ENCODE results near the gene PADI1. TPM values are rescaled to one million over a fixed set of nuclear protein-coding genes. Genes with fewer than 3 reads are reported as not detected.

Gene PADI1
- total RNA-seq, 1 donor from 2014 or later, result not detected

DNA sequence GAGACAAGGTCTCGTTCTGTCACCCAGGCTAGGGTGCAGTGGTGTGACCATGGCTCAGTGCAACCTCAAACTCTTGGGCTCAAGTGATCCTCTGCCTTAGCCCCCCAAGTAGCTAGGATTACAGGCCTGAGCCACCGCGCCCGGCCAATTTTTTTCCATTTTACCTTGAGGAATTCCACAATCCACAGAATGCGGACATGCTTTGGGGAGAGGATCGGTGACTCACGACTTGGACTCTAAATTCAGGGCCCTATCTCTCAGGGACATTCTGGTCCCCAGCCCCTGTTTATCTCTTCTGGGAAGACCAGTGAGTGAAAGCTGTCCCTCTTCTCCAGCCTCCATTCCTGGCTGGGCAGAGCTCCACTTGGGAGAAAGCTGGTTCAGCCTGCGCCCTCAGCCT is 5.2 kb downstream of the PADI1 start:
- Mint-ChIP-seq H3K4me3 (ENCODE audit: low read depth) (no peak overlapping the region), H3K4me1 (ENCODE audit: low read depth) (peaks cover 11% of the 10 kb centered on the region), H3K27me3 (peaks cover 22% of the 10 kb centered on the region), H3K9me3 (ENCODE audit: low read depth) (no peaks in the 10 kb centered on the region), H3K27ac (no peak overlapping the region), H3K36me3 (ENCODE audit: insufficient read depth) (no peaks in the 10 kb centered on the region)
- DNase-seq (ENCODE audit: low spot score, unreplicated experiment), result no peak
- TF ChIP-seq, protein P1, sequence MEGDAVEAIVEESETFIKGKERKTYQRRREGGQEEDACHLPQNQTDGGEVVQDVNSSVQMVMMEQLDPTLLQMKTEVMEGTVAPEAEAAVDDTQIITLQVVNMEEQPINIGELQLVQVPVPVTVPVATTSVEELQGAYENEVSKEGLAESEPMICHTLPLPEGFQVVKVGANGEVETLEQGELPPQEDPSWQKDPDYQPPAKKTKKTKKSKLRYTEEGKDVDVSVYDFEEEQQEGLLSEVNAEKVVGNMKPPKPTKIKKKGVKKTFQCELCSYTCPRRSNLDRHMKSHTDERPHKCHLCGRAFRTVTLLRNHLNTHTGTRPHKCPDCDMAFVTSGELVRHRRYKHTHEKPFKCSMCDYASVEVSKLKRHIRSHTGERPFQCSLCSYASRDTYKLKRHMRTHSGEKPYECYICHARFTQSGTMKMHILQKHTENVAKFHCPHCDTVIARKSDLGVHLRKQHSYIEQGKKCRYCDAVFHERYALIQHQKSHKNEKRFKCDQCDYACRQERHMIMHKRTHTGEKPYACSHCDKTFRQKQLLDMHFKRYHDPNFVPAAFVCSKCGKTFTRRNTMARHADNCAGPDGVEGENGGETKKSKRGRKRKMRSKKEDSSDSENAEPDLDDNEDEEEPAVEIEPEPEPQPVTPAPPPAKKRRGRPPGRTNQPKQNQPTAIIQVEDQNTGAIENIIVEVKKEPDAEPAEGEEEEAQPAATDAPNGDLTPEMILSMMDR (IDR thresholded peaks at IDR 0.05; ENCODE audit: unreplicated experiment), result no peak

DNA sequence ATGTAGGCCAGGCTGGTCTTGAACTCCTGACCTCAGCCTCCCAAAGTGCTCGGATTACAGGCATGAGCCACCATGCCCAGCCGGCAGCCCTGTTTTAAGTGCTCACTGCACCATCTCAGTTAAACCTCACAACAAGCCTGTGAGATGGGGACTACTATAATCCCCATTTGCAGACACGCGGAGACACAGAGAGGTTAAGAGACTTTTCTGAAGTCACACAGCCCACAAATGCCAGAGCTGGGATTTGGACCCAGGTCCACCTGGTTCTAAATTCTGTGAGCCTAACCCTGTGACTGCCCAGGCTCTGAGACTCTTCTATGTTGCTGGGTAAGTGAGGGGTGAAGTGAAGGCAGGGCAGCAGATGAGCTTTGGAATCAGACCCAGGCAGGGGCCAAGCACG is 6.4 kb downstream of the PADI1 start:
- Mint-ChIP-seq H3K4me3 (ENCODE audit: low read depth) (no peak overlapping the region), H3K4me1 (ENCODE audit: low read depth) (peaks cover 11% of the 10 kb centered on the region), H3K9me3 (ENCODE audit: low read depth) (no peaks in the 10 kb centered on the region), H3K27ac (no peak overlapping the region), H3K36me3 (ENCODE audit: insufficient read depth) (no peaks in the 10 kb centered on the region), H3K27me3 (peaks cover 29% of the 10 kb centered on the region)
- DNase-seq (ENCODE audit: low spot score, unreplicated experiment), result no peak
- TF ChIP-seq, protein P1 (IDR thresholded peaks at IDR 0.05; ENCODE audit: unreplicated experiment), result no peak

DNA sequence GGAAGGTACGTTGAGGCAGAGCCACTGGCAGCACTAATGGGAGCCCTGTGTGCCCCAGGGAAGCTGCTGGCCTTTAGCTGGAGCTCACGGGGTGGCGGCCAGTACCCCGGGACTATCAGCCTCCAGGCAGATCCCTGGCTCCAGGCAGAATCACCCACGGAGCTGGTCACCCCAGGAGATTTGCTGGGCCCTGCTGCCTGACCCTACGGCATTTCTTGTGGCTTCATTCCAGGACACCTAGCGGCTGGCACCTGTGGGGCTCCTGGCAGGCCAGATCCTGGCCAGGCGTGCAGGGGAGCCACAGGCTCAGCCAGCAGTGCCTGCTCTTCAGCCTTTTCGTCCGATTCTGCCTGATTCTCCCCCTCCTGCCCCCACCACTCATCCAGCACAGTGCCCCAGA is 7.1 kb downstream of the PADI1 start:
- Mint-ChIP-seq H3K4me3 (ENCODE audit: low read depth) (no peak overlapping the region), H3K36me3 (ENCODE audit: insufficient read depth) (no peaks in the 10 kb centered on the region), H3K27ac (no peak overlapping the region), H3K27me3 (peaks cover 29% of the 10 kb centered on the region), H3K4me1 (ENCODE audit: low read depth) (peaks cover 11% of the 10 kb centered on the region), H3K9me3 (ENCODE audit: low read depth) (no peaks in the 10 kb centered on the region)
- no peak for DNase-seq (ENCODE audit: low spot score, unreplicated experiment)
- TF ChIP-seq, protein P1 (IDR thresholded peaks at IDR 0.05; ENCODE audit: unreplicated experiment), result no peak

DNA sequence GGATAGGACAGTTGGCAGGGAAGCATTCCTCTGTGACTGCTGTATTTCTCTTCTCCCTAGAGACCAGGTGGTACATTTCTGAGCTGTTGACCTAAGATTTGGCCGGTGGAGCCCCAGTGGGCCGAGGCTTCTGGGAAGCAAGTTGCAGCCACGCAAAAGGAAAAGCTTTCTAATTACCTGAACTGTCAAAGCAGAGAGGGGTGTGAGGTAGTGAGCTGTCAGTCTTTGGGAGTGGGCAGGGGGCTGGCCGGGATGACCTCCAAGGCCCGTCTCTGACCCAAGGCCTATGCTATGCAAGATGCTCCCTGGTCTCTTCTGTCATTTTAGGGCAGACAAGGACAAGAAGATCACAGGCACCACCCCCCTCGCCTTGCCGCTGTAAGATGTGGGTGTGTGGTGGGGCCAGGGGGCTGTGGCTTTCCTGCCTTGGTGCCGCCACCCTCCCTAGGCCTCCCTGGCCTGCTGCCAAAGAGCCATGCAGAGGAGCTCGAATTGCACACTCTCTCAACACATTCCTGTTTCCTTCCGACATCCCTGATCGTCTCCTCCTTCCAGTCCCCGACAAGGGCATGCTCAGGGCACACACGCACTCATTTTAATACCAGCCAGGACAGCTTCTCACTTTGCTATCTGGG is 7.7 kb downstream of the PADI1 start:
- TF ChIP-seq, protein P1 (IDR thresholded peaks at IDR 0.05; ENCODE audit: unreplicated experiment), result no peak
- no peak for DNase-seq (ENCODE audit: low spot score, unreplicated experiment)

DNA sequence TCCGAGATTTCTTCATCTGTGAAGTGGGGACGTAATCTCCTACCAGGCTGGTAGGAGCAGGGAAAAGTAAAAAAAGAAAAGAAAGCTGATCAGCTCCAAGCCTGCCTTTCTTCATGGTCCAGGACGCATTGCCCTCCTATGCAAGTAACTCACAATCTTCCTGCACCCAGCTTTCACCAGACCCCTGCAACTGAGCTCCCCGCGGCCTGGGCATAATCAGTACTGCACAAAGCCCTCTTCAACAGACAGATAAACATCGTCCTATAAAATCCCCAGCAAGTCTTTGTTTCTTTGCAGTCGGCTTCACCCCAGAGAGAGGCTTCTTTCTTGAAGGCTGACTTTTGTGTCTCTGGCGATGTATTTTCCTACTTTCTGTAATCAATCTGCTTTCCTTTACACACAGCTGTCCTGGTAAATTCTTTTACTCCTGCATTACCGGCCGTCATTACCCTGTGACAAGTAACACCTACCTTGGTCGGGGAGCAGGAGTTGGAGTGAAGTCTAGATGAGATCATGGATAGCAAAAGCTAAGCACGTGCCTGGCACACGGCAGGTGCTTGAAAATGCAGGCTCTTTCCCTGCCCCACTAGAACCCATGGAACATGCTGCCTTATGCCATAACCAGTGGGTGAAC is 8.3 kb downstream of the PADI1 start:
- H3K4me1 Mint-ChIP-seq (ENCODE audit: low read depth), result peaks cover 11% of the 10 kb centered on the region
- no peaks in the 10 kb centered on the region for H3K36me3 Mint-ChIP-seq (ENCODE audit: insufficient read depth)
- TF ChIP-seq, protein P1 (IDR thresholded peaks at IDR 0.05; ENCODE audit: unreplicated experiment), result no peak
- H3K9me3 Mint-ChIP-seq (ENCODE audit: low read depth), result no peaks in the 10 kb centered on the region
- no peak overlapping the region for H3K4me3 Mint-ChIP-seq (ENCODE audit: low read depth)
- DNase-seq (ENCODE audit: low spot score, unreplicated experiment), result no peak
- H3K27ac Mint-ChIP-seq, result no peak overlapping the region
- peaks cover 29% of the 10 kb centered on the region for H3K27me3 Mint-ChIP-seq

More for the DNA sequence above, 7.7 kb downstream of the PADI1 start:
- H3K27ac Mint-ChIP-seq, result no peak overlapping the region
- H3K4me1 Mint-ChIP-seq (ENCODE audit: low read depth), result peaks cover 11% of the 10 kb centered on the region
- no peaks in the 10 kb centered on the region for H3K9me3 Mint-ChIP-seq (ENCODE audit: low read depth)
- peaks cover 29% of the 10 kb centered on the region for H3K27me3 Mint-ChIP-seq
- no peaks in the 10 kb centered on the region for H3K36me3 Mint-ChIP-seq (ENCODE audit: insufficient read depth)
- no peak overlapping the region for H3K4me3 Mint-ChIP-seq (ENCODE audit: low read depth)

Measured in progenitor cell of endocrine pancreas (in vitro differentiated cells).